Epithelial cell of proximal tubule (primary cell): Measurements from ENCODE around the gene FHL2. TPM values are rescaled to one million over a fixed set of nuclear protein-coding genes. Genes with fewer than 3 reads are reported as not detected.

ENCODE experiments used
- DNase-seq: peaks from one replicate; pipeline ENCODE4 v3.0.0-alpha.2; 2011; ENCODE audit warnings: low read depth
- H3K4me3 ChIP-seq: 2 replicates; pipeline ENCODE4 v1.5.1; 2011; ENCODE audit warnings: low read depth, mild to moderate bottlenecking, low read length
- total RNA-seq: library from RNA; depleted of rRNA; stranded (reverse); fragments of >200 nt; gene quantifications from 2 replicates; pipeline ENCODE4 v1.2.3, GENCODE V29; 2015
- TF ChIP-seq, protein P1 (sequence below): conservative IDR thresholded peaks from 2 replicates; pipeline ENCODE4 v1.5.1; 2012; ENCODE audit warnings: low read depth, mild to moderate bottlenecking, low read length

FHL2 gene
- total RNA-seq, 1 donor from 2014 or later = 237 TPM

DNA sequence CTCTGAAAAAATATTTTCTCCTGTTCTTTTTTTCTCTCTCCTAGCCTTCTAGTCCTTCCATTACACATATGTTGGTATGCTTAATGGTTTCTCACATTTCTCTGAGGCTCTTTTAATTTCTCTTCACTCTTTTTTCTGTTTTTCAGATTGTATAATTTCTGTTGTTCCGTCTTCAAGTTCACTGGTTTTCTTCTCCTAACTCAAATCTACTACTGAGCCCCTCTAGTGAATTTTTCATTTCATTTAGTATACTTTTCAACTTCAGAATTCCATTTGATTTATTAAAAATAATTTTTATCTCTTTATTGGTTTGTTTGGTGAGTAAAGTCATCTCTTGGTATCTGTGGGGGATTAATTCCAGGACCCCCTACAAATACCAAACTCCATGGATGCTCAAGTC, 41.7 kb downstream of the FHL2 start:
- TF ChIP-seq, protein P1, sequence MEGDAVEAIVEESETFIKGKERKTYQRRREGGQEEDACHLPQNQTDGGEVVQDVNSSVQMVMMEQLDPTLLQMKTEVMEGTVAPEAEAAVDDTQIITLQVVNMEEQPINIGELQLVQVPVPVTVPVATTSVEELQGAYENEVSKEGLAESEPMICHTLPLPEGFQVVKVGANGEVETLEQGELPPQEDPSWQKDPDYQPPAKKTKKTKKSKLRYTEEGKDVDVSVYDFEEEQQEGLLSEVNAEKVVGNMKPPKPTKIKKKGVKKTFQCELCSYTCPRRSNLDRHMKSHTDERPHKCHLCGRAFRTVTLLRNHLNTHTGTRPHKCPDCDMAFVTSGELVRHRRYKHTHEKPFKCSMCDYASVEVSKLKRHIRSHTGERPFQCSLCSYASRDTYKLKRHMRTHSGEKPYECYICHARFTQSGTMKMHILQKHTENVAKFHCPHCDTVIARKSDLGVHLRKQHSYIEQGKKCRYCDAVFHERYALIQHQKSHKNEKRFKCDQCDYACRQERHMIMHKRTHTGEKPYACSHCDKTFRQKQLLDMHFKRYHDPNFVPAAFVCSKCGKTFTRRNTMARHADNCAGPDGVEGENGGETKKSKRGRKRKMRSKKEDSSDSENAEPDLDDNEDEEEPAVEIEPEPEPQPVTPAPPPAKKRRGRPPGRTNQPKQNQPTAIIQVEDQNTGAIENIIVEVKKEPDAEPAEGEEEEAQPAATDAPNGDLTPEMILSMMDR = no peak
- no peak overlapping the region for H3K4me3 ChIP-seq
- DNase-seq = no peak

DNA sequence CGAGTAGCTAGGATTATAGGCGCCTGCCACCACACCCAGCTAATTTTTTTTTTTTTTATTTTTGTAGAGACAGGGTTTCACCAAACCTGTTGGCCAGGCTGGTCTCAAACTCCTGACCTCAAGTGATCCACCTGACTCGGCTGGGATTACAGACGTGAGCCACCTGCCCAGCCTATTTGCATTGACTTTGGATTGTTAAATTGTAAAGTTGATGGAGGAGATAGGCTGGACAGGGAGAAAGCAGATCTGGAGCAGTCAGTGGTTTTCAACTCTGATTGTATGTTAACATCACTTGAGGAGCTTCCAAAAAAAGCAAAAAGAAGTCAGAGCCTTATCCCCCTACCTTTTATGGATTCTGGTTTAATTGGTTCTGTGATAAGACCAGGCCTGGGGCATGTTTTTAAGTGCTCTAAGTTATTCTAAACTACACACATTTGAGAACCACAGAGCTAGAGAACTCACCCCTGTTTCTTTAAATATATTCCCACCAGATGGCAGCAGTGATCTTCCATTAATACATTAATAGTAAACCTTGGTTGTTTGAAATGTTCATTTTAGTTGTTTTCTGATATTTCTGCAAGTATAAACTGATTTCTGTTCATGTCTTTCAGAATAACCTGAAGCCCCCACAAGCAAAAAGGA, 54.0 kb downstream of the FHL2 start:
- no peak for DNase-seq
- TF ChIP-seq, protein P1 = peak; percentile 43

DNA sequence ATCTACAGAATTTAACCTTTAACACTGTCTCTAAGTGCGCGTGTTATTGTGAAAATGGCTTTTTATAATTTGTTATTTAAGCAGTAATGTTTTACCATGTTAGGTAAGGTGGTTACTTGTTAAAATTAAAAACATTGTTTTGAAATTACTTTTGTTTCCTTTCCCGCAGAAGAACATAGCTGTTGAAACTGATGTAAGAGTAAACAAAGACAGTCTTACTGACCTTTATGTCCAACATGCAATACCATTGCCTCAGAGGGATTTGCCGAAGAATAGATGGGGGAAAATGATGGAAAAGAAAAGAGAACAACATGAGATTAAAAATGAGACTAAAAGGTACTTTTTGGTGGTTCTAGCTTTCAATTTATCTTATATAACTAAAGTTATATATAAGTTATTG, 59.4 kb downstream of the FHL2 start:
- DNase-seq = no peak
- H3K4me3 ChIP-seq = no peak overlapping the region
- TF ChIP-seq, protein P1 = no peak

More for the DNA sequence above, 54.0 kb downstream of the FHL2 start:
- no peak overlapping the region for H3K4me3 ChIP-seq

DNA sequence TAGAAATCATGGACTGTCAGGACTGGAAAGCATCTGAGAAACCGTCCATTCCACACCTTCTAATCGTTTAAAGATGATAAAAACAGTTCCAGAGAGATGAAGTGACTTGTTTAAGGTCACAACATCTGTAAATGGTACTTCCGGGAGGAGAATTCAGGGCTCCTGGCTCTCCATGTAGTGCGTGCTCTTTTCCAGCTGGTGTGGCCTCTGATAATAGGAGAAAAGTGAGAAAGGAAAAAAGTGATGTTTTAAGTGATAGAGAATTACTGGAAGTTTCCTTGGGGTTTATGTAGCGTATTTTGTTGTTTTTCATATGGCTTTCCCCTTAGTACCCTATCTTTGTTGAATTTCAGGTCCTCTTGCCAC, 60.8 kb downstream of the FHL2 start:
- H3K4me3 ChIP-seq = peak overlapping the region; percentile 97
- no peak for DNase-seq
- TF ChIP-seq, protein P1 = no peak

DNA sequence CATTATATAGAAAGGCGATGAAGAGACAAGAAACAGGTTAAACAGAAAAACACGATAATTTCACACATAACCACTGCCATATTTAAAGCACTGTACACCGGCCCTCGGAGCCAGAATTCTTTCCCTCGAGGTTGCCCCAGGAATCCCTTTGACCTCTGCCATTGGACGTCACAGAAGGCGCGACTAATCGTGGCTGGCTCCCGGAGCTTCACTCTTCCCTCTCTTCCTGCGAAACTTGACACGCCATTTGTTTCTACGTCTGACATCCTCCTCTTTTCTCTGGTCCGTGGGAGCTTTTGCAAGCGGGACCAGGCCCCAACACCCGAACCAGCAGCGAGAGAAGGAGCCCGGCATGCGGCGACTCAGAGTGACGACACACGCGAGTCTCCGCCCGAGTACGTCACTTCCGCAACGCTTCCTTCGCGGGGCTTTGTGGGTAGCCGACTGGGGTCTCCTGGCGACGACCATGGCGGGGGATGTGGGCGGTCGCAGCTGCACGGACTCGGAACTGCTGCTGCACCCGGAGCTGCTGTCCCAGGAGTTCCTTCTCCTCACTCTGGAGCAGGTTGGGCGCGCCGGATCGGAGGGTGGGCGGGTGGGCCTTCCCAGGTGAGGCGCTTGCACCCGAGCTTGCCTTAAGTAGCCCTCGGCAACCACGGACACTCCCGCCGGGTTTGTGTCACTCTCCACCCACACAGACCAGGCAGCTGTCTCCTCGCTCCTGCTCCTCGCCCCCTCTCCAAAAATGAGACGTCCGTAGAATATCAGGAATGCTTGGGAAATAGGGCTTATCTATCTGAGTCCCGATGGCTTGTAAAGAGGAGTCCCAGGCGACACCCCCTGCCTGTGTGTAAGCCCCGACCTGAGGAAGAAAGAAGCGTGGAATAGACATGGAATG, 61.5 kb downstream of the FHL2 start, which contains the start of gene C2orf49:
Gene C2orf49, plus strand, starts transcription at position 419 of the 898 bp plus-strand sequence. Its CDS starts 48 bp downstream, at position 467.
- no peak for DNase-seq
- TF ChIP-seq, protein P1 = no peak
- H3K4me3 ChIP-seq = peak within 1 kb of the TSS; percentile 97

DNA sequence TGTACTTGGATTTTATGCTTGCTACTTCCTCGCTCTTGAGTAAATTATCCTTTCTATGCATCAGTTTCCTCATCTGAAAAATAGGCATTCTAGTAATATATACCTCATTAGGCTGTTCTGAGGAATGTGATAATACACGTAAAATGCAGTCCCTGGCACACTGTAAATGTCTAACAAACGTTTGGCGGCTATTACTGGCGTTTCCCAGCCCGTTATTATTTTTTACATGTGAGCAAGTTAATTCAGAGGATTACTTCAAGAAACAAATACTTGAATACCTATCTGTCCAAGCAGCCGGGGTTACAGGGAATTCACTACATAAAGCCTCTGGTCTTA, 62.1 kb downstream of the FHL2 start:
- TF ChIP-seq, protein P1 = no peak
- no peak for DNase-seq
- peak overlapping the region; percentile 97 for H3K4me3 ChIP-seq
